HG02885 (cell line): Measurements from ENCODE around the gene SLC7A6OS.
A peak's percentile ranks its signal among the peaks of the same experiment; 100 is the strongest.
"Not testable (repeated sequence)": the region's sequence is repeated elsewhere in the genome, so short reads cannot be mapped to it uniquely, and the experiment has no call there.

Source experiments
- ATAC-seq: cut with Tn5 transposase; IDR thresholded peaks from one replicate; pipeline ENCODE4 v1.9.1; 2021; ENCODE audit warnings: mild to moderate bottlenecking; ENCODE audit not compliant: unreplicated experiment, poor library complexity

The SLC7A6OS gene

DNA sequence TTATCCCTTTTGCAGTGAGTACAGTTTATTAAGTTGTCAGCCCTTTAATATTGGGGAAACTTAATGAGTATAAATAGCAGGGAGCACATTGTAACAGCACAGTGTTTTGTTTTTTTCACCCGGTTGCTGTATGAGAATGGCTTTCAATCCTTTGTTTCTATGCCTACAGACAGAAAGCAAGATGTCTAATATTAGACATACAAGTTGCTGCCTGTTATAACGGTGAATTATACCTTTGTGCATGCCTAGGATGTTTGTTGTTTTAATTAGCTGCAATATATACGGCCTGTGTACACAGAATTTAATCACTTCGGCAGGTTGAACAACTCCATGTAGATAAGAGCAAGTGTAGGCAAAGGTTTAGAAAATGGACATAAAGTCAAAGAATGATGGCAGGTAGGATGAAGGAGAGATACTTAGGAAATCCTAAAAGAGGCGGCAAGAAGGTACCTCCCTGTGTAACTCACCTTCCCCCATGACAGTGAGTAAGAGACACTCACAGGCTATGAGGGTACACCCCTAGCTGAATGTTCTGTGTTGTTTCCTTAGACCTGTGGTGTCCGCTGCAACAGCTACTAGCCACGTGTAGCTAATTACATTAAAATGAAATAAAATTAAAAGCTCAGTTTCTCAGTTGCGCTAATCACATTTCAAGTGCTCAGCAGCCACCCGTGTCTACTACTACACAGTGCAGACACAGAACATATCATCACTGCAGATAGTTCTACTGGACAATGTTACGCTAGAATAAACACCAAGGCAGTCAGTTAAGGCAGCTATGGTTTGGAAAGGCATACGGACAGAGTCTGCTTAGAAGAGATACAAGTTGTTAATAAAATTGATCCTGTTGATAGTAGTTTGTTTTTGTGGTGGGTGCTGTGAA, 10.9 kb downstream of the SLC7A6OS start:
- ATAC-seq: no peak

DNA sequence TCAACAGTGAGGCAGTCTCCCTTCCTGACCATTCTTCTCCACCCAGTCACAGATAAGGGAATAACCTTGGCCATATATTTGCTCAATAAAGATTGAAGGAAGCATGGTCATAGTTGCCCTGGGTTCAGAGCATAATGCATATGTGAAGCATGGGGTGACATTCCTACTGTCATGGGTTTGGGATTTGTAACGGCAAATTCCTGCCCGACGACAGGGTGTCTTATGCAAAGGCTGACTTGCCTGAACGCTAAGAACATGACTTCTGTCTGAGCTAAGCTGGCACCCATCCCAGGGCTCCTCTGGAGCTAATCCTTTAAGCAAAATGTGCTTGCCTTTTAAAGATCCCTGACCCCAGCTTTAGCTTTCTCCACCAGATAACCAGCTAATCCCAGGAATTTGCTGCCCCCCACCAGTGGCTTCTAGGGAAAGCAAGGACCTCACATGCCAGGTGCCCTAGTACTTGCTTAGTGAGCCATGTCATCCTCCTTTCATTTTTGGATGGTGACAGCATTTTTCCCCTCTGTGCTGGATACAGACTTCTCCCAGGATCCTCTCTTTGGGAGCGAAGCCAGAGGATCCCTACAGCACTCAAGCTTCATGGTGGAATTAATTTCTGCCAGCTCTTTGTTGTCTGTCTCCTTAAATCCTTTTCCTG, 11.7 kb downstream of the SLC7A6OS start:
- ATAC-seq: no peak

DNA sequence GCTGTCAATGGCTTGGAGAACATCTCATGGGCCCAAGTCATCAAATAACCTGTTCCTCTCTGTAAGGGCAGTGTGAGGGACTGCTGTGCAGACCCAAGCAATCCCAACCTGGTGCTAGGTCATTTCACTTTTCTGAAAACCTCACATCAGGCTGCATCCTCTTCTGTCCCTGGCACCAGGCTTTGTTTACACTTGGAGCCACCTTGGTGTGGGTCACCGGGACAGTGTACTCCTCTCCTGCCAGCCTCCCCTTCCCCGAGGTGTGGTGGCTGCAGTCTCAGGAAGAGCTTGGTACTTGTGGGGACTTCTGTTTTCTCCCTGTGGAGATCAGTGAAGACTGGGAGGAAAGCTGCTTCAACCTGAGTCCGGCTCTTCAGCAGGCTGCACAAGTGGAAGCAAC, 12.4 kb downstream of the SLC7A6OS start:
- ATAC-seq: no peak

DNA sequence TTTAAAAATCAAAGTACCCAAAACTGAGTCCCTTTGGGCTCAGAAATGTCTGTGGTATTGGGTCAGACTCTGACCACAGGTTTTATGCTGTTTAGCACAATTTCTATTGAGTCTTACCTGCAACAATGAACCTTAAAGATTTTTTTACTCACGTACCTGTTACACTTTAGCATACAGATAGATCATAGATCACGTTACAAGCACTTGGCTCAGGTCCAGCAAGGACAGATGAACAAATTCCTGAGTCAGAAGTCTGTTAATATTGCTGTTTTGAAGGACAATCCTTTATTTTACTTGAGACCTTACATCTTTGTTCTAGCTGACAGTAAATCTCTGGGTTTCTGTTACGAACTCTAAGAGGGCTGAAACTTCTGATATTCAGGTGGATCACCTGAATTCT, 12.8 kb downstream of the SLC7A6OS start:
- no peak for ATAC-seq

DNA sequence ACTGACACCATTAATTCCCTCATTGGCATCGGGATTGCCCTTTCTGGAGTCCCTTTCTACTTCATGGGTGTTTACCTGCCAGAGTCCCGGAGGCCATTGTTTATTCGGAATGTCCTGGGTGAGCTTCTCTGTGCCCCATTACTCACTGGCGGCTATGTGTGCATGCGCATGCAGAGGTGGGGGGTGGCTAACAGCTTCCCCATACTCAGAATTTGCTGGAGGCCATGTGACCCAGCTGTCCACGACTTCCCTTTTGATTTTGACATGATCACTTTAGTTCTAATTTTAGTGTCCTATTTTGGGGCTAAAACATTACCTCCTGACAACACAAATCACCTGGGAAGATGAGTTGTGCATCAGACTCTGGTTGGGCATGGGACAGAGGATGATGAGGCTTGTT, 14.1 kb downstream of the SLC7A6OS start:
- no peak for ATAC-seq

DNA sequence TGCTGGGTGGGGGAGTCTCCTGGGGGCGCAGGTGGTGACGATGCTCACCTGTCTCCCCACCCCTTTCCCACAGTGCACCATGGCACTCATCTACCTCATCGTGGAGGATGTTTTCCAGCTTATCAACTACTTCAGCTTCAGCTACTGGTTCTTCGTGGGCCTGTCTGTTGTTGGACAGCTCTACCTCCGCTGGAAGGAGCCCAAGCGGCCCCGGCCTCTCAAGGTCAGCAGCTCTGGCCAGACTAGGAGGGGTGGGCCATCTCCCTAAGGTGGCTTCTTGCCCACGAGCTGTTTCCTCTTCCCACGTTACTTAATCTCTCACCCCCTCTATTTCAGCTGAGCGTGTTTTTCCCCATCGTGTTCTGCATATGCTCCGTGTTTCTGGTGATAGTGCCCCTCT, 14.5 kb downstream of the SLC7A6OS start:
- no peak for ATAC-seq

DNA sequence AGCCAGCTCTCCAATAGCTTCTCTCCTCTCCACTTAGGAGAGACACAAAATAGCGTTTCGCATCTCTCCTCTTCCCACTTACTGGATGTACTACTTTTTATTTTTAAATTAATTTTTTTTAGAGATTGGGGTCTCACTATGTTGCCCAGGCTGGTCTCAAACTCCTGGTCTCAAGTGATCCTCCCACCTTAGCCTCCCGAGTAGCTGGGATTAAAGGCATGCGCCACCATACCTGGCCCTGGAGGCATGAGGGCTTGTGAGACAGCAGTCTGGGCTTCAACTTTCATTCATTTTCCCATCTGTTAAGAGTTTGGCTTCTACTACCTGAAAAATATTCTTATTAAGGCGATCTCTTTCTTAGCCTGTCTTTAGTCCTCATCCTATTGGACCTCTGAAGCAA, 18.3 kb downstream of the SLC7A6OS start:
- ATAC-seq: no peak

DNA sequence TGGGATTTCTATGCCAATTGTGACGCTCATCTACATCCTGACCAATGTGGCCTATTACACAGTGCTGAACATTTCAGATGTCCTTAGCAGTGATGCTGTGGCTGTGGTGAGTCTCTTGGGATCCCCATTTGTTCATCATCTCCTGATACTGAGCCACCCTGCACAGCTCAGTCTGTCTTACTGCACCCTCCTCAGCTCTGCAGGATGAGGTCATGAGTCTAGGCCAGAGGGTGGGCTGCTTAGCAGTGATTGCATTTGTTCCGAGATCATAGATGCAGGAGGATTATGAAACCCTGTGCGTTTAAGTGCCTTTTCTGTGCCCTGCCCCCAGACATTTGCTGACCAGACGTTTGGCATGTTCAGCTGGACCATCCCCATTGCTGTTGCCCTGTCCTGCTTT, 19.5 kb downstream of the SLC7A6OS start:
- ATAC-seq: no peak

DNA sequence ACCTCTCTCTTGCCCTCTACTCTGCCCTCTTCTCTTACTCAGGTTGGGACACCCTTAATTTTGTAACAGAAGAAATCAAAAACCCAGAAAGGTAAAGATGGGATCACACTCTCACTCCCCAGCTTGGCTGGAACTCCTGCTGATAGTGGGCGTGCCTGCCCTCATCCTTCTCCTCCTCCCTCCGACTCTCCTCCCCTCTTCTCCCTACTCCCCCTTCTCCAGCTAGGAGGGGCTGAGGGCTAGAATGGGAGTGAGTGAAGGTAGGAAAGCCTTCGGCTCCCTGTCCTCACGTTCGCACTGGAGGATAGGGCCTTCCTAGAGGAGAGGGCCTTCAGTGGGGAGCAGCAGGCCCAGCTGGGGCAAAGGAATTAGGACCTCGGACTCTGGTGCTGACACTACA, 20.3 kb downstream of the SLC7A6OS start:
- no peak for ATAC-seq

DNA sequence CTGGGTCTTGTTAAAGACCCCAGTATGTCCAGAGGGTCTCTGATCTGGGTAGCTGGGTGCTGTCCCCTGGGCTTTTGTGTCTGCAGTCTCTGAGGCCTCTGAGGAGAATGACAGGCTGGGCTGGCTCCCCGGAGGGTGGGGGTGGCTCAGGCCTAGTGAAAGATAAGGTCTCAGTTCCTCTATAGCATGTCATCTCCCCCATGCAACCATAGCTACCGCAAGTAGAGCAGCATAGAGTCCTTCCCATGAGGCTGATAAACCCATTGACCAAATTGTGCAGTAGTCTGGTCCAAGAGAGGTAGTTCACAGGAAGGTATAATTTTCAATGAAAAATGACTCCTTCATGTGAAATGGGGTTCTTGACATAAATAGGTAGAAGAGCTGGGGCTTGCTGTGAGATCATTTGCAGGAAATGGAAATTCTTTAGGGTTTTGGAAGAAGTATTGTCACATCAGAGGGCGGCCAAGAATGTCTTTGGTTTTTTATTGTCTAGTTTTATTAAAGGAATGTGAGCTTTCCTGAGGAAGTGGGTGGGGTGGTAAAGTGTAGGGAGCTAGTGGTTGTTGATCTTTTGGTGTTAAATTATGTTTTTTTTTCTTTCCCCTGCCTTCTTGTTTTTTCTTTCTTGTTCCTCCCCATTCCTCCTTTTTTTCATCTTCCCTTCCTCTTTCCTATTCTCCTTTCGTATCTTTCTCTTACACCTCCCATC, 21.0 kb downstream of the SLC7A6OS start:
- peak; percentile 84 for ATAC-seq

DNA sequence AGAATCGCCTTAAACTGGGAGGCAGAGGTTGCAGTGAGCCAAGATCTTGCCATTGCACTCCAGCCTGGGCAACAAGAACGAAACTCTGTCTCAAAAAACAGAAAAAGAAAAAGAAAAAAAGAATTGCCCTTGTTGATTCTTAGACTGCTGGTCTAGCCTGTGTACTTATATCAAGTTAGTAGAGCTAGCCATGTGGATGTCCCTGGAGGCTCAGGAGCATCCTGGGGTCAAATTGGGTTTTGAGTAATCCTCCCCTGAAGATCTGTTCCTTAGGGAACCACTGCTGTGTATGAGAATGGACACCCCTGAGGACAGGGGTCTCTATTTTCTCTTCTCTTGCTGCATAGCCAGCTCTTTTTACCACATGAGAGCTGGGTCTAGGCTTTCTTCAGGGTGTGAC, 21.5 kb downstream of the SLC7A6OS start:
- no peak for ATAC-seq

DNA sequence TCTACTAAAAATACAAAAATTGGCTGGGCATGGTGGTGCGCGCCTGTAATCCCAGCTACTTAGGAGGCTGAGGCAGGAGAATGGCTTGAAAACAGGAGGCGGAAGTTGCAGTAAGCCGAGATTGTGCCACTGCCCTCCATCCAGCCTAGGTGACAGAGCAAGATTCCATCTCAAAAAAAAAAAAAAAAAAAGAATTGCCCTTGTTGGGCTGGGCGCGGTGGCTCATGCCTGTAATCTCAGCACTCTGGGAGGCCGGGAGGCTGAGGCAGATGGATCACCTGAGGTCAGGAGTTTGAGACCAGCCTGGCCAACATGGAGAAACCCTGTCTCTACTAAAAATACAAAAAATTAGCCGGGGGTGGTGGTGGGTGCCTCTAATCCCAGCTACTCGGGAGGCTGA, 21.9 kb downstream of the SLC7A6OS start:
- not testable (repeated sequence) for ATAC-seq

DNA sequence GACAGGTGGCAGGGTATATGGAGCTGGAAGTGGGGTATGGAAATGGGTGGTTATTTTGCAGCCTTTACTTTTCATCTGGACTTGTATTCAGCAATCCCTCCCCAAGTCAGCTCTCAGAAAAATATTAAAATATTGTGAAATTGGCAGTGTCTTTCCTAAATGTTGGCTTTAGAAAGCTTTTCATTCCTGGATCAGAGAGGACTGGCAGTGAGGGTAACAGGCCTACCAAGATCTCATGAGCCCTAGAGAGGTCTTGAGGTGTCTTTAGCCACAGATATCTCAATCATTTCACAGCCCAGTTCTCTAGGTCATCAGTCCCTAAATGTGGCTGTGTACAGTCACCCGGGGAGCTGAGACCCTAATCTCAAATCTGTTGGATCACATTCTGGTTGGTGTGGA, 22.5 kb downstream of the SLC7A6OS start:
- ATAC-seq: no peak

DNA sequence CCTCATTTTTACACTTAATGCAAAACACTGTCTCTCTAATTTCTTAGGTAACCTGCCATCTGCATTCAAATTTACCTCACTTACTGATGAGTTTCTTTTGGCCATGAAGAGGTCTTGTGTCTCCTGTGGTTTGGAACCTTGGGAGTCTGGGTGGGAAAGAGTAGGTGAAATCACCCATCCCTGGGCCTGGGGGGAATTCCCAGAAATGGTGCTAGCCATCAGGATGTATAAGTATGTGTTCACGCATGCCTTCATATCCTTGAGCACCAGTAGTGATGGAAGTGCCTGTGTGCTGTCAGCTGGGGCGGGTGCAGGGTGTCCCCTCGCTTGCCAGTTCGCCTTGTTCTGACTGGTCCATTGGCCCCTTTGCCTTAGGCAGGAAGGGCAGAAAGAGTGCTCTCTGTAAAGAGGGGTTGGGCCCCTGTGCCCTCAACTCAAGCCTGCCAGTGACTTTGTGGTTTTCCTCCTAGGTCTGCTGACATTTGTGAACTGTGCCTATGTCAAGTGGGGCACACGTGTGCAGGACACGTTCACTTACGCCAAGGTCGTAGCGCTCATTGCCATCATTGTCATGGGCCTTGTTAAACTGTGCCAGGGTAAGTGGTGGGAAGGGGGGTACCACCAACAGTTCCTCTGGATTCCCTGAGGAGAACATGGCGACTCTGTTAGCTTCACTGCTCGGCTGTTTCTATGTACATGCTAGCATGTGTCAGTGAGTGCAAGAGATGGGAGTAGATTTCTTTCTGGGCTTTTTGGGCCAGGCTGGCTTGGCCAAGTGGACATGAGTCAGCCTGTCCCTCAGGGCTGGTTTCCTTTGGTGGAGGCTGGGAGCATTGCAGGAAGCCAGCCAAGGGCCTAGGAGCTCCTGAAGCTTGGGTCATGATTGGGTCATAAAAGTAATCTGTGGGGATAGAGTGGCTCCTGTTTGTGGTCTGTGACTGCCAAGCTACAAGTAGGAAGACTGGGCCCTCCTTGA, 23.2 kb downstream of the SLC7A6OS start:
- no peak for ATAC-seq

DNA sequence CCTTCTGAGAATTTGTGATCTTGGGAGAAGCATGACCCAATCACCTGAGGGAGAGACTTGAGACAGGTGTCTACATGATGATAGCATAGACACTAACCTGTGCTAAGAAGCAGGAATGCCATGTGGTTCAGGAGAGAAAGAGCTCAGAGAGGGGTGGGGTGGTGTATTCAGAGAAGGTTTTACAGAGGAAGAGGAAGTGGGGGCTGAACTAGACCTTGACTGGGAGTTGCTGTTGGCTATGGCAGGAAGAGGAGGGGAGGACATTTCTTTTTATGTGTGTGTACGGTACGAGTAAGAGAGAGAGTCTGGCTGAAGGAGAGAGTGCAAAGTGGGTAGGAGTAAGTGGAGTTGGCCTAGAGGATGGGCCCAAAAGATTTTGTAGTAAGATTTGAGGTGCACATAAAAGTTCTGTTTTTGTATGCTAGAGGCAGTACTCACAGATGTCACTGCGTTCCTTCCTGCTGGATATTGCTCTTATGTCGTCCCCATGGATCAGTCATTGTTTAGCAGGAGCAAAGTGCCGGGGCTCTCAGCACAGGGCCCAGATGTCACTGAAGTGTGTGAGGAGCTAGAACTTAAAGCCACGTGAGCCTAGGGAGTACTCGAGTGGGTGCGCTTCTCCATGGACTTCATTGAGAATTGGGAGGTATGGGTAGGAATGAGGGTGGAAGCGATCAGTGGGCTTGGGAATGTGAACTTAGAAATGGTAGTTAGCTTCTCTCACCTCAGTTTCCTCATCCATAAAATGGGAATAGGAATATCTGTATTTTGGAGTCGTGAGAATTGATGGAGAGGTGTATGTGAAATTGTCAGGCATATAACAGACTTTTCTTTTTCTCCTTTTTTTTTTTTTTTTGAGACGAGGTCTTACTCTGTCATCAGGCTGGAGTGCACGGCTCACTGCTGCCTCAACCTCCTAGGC, 24.3 kb downstream of the SLC7A6OS start:
- ATAC-seq: no peak

DNA sequence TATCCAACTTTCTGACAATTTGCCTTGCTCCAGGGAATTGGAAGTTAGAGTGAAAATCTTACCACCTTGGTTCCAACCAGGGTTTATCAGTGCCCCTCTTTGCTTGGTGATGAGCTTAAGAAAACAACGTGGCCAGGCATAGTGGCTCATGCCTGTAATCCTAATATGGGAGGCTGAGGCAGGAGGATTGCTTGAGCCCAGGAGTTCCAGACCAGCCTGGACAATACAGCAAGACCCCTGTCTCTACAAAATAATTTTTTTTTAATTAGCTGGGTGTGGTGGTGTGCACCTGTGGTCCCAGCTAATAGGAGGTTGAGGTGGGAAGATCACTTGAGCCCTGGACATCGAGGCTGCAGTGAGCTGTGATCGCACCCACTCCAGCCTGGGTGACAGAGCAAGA, 25.1 kb downstream of the SLC7A6OS start:
- ATAC-seq: no peak

DNA sequence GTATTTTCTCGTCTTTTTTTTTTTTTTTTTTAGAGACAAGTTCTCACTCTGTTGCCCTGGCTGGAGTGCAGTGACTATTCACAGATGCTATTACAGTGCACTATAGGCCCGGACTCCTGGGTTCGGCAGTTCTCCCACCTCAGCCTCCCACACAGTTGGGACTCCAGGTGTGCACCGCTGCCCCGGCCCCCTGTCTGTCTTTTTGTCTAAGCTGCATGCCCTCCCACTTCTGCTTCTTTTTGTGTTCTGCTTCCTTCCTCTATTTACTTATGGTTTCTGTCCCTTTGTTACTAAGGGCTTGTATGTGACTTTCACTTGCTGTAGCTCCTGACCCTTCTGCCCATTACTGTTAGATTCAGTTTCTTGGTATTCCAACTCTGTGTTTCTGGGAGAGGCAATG, 25.9 kb downstream of the SLC7A6OS start:
- ATAC-seq: peak; percentile 57

DNA sequence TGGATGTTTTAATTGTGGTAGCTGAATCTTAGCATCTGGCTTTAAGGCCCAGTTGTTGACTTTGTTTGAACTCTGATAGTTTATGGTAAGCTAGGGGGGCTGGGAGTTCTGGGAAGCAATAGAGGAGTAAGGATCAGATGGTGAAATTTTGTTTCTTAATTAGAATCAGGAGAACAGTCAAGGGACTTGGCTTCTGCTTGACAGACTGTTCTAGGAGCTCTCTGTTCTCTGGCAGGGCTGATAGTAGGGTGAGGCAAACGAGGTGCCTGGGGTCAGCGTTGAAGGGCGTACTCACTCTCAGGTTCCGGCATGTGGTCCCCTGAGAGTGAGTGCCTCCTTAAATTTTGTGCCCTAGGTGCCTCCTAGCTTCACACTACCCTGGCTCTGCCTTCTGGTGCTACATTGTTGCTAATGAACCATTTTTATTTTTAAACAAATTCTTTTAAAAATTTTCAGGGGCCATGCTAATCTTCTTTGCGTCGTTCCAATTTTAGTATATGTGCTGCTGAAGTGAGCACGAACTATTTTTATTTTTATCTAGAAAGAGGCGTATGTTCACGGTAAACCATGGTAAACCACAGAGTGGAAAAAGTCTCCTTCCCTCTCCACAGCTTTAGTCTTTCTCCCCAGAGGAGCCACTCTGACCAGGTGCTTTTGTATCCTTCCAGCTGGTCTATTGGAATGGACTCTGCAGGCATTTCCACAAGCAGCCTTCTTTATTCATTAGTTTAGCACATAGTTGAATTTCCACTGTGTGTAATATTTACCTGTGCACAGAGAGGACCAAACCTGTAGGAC, 26.7 kb downstream of the SLC7A6OS start:
- peak; percentile 56 for ATAC-seq
